ENCODE data around the gene OFD1.
A peak's percentile ranks its signal among the peaks of the same experiment; 100 is the strongest.

OFD1 gene

GRCh38 chrX:13689741-13690211, 44.8 kb upstream of the OFD1 start:
- H3K4me3 ChIP-seq (ENCODE audit: low read depth, low read length), result peak overlapping the region; percentile 87
- no peak for DNase-seq (ENCODE audit: low read depth)
- no peak for TF ChIP-seq CTCF (IDR thresholded peaks at IDR 0.05; ENCODE audit: insufficient read depth, low read depth, low read length, missing control alignments)

- peak; percentile 33 for TF ChIP-seq CTCF (IDR thresholded peaks at IDR 0.05; ENCODE audit: insufficient read depth, low read depth, low read length, missing control alignments)
- peak; percentile 46 for DNase-seq (ENCODE audit: low read depth)
- H3K4me3 ChIP-seq (ENCODE audit: low read depth, low read length), result peak overlapping the region; percentile 87
Observed at GRCh38 chrX:13690836-13691235, 43.7 kb upstream of the OFD1 start.

GRCh38 chrX:13691841-13692371, 42.6 kb upstream of the OFD1 start:
- peak overlapping the region; percentile 87 for H3K4me3 ChIP-seq (ENCODE audit: low read depth, low read length)
- TF ChIP-seq CTCF (IDR thresholded peaks at IDR 0.05; ENCODE audit: insufficient read depth, low read depth, low read length, missing control alignments), result no peak
- DNase-seq (ENCODE audit: low read depth), result peak; percentile 51

- no peak for DNase-seq (ENCODE audit: low read depth)
- no peak for TF ChIP-seq CTCF (IDR thresholded peaks at IDR 0.05; ENCODE audit: insufficient read depth, low read depth, low read length, missing control alignments)
- peak overlapping the region; percentile 87 for H3K4me3 ChIP-seq (ENCODE audit: low read depth, low read length)
Observed at GRCh38 chrX:13692771-13693231, 41.7 kb upstream of the OFD1 start.

GRCh38 chrX:13693341-13693961, 41.1 kb upstream of the OFD1 start:
- no peak for TF ChIP-seq CTCF (IDR thresholded peaks at IDR 0.05; ENCODE audit: insufficient read depth, low read depth, low read length, missing control alignments)
- H3K4me3 ChIP-seq (ENCODE audit: low read depth, low read length), result peak overlapping the region; percentile 87
- no peak for DNase-seq (ENCODE audit: low read depth)

- DNase-seq (ENCODE audit: low read depth), result no peak
- peak overlapping the region; percentile 11; the same call in 1 of the 2 replicates for H3K4me3 ChIP-seq (ENCODE audit: low read depth, low read length)
- no peak for TF ChIP-seq CTCF (IDR thresholded peaks at IDR 0.05; ENCODE audit: insufficient read depth, low read depth, low read length, missing control alignments)
Observed at GRCh38 chrX:13694359-13694758, 40.2 kb upstream of the OFD1 start.
